GM19438 (cell line): ENCODE data around the gene ENTPD2.

Source experiments
- ATAC-seq: cut with Tn5 transposase; IDR thresholded peaks from one replicate; pipeline ENCODE4 v1.9.1; 2021; ENCODE audit warnings: low read depth; ENCODE audit not compliant: unreplicated experiment

ENTPD2 gene

GRCh38 chr9:137053944-137054931 lies at the start of gene ENTPD2:
TSS of gene ENTPD2 (minus strand) at chr9:137054061. CDS start at chr9:137053997, 64 bp downstream.
- ATAC-seq: no peak

GRCh38 chr9:137103206-137103999 lies 49.5 kb upstream of the ENTPD2 start:
- no peak for ATAC-seq

- no peak for ATAC-seq
These were observed 45.4 kb upstream of the ENTPD2 start for GRCh38 chr9:137099231-137099630.

- ATAC-seq: no peak
These were observed 44.1 kb upstream of the ENTPD2 start for GRCh38 chr9:137097761-137098462.

- no peak for ATAC-seq
These were observed 43.1 kb upstream of the ENTPD2 start for GRCh38 chr9:137096785-137097546.

GRCh38 chr9:137095664-137096517 lies 42.0 kb upstream of the ENTPD2 start:
- ATAC-seq: peak; percentile 86

GRCh38 chr9:137089232-137089947 lies 35.5 kb upstream of the ENTPD2 start:
- no peak for ATAC-seq

- no peak for ATAC-seq
These were observed 34.3 kb upstream of the ENTPD2 start for GRCh38 chr9:137088121-137088520.

GRCh38 chr9:137087409-137087925 lies 33.6 kb upstream of the ENTPD2 start:
- ATAC-seq: peak; percentile 4

- ATAC-seq: peak; percentile 82
These were observed 32.9 kb upstream of the ENTPD2 start, which contains the start of gene MAN1B1 for GRCh38 chr9:137086531-137087408. TSS of gene MAN1B1 (plus strand) at chr9:137086985. CDS start at chr9:137087000, 15 bp downstream.

- ATAC-seq: no peak
These were observed 32.2 kb upstream of the ENTPD2 start for GRCh38 chr9:137085920-137086530.

- no peak for ATAC-seq
These were observed 30.7 kb upstream of the ENTPD2 start for GRCh38 chr9:137084526-137084925.

- ATAC-seq: no peak
These were observed 29.6 kb upstream of the ENTPD2 start for GRCh38 chr9:137083394-137084004.

- ATAC-seq: no peak
These were observed 29.0 kb upstream of the ENTPD2 start for GRCh38 chr9:137082925-137083290.

GRCh38 chr9:137082222-137082924 lies 28.5 kb upstream of the ENTPD2 start:
- ATAC-seq: no peak
